ENCODE results near the gene NPFF. TPM values are rescaled to one million over a fixed set of nuclear protein-coding genes. Genes with fewer than 3 reads are reported as not detected.
A peak's percentile ranks its signal among the peaks of the same experiment; 100 is the strongest.

Gene NPFF
- total and polyA plus RNA-seq, 4 donors: 0.45 TPM; not detected in 3

DNA sequence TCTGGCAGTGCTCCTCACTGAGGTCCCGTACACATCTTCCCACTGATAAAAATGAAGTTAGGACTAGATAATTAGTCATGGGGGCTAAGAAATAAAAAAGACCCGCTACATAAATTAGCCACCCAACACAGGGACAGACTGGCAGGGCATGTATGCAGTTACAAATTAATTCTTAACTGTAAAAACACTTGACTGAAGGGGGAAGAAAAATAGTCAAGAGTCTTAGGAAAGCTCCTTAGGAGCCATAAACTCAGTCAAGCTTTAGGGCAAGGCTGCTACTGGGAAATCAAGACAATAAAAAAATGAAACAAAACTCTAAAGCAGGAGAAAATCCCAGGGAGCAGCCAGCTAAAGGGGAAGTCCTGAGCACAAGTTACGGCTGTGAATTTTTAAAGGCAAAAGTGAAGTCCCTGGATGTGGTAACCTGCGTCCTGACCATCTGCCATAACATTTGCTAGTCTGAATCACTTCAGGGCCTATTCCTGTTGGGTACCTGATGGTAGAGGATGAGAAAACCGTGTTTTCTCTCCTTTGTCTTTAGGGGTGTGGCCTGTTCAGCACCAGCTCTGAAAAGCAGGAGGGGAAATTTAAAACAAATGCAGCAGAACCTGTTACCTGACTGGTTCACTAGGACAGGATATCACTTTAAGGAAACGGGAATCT, 7.5 kb upstream of the NPFF start:
- ATAC-seq (ENCODE audit: insufficient read depth, low FRiP score) (peak; percentile 10), DNase-seq (peak in 1 of 3 donors; percentile 59)
- peaks cover 35 to 56% (median 45%) of the 10 kb centered on the region in 4 donors for H3K36me3 ChIP-seq (ENCODE audit: control insufficient read depth in 4 of 4, insufficient read depth in 4 of 4, low read length in 4 of 4)
- H3K4me1 ChIP-seq (ENCODE audit: control insufficient read depth in 5 of 5, insufficient read depth in 5 of 5, low read length in 5 of 5): peaks cover 0 to 12% (median 6%) of the 10 kb centered on the region in 5 donors
- TF ChIP-seq, protein P1, sequence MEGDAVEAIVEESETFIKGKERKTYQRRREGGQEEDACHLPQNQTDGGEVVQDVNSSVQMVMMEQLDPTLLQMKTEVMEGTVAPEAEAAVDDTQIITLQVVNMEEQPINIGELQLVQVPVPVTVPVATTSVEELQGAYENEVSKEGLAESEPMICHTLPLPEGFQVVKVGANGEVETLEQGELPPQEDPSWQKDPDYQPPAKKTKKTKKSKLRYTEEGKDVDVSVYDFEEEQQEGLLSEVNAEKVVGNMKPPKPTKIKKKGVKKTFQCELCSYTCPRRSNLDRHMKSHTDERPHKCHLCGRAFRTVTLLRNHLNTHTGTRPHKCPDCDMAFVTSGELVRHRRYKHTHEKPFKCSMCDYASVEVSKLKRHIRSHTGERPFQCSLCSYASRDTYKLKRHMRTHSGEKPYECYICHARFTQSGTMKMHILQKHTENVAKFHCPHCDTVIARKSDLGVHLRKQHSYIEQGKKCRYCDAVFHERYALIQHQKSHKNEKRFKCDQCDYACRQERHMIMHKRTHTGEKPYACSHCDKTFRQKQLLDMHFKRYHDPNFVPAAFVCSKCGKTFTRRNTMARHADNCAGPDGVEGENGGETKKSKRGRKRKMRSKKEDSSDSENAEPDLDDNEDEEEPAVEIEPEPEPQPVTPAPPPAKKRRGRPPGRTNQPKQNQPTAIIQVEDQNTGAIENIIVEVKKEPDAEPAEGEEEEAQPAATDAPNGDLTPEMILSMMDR (IDR thresholded peaks at IDR 0.05; ENCODE audit: control extremely low read depth, extremely low read depth): no peak
- H3K4me3 ChIP-seq: no peak overlapping the region
- peak overlapping the region in 1 of 2 donors; percentile 71 for H3K27ac ChIP-seq (ENCODE audit: low read depth in 1 of 2, low read length in 1 of 2)
- 60 to 67% methylated on average over 6 of the region's 6 CpGs for WGBS, 2 donors
- H3K9ac ChIP-seq (ENCODE audit: insufficient read depth in 1 of 2, low read length in 2 of 2): no peak overlapping the region
- no peaks in the 10 kb centered on the region for H3K9me3 ChIP-seq (ENCODE audit: control insufficient read depth in 4 of 4, insufficient read depth in 3 of 4, low read length in 3 of 4)
- no peaks in the 10 kb centered on the region for H3K27me3 ChIP-seq (ENCODE audit: control insufficient read depth in 3 of 3, insufficient read depth in 3 of 3, low read length in 2 of 3)

DNA sequence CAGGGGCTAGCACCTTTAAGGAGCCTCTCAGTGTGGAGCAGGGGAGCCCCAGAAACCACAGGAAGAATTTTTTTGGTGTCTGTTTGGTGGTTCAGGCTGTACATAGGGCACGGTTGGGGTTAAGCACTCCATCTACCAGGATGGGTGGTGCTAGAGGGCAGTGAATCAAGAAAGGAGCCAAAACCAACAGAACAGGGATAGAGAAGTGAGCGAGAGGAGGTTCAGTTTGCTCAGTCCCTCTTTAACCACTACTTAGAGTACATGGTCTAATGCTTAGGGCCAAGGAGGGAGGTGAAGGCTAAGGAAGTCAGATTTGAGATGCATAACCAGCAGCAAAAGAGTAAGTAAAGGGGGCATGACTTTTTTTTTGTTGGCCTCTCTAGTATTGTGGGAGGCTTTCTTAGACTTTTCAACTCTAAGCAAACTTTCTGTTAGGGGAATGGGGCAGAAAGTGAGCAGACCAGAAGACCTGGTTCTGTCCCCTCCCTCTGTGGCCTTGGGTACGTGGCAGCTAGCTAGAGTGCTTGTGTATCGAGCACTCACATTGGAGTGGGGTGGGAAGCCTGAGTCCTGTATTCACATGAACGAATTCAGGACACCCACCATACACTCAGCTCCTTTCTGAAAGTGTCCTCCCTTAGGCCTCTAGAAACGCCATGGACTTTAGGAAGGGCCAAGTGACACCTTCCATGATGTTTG, 6.6 kb upstream of the NPFF start:
- H3K36me3 ChIP-seq (ENCODE audit: control insufficient read depth in 4 of 4, insufficient read depth in 4 of 4, low read length in 4 of 4): peaks cover 35 to 51% (median 43%) of the 10 kb centered on the region in 4 donors
- peak; percentile 28 to 71 (median 50) for DNase-seq
- no peak for ATAC-seq (ENCODE audit: insufficient read depth, low FRiP score)
- H3K9ac ChIP-seq (ENCODE audit: insufficient read depth in 1 of 2, low read length in 2 of 2): no peak overlapping the region
- peak overlapping the region in 1 of 2 donors; percentile 71 for H3K27ac ChIP-seq (ENCODE audit: low read depth in 1 of 2, low read length in 1 of 2)
- 66 to 76% methylated on average over 6 of the region's 6 CpGs for WGBS, 2 donors
- no peaks in the 10 kb centered on the region for H3K27me3 ChIP-seq (ENCODE audit: control insufficient read depth in 3 of 3, insufficient read depth in 3 of 3, low read length in 2 of 3)
- peaks cover 0 to 12% (median 6%) of the 10 kb centered on the region in 5 donors for H3K4me1 ChIP-seq (ENCODE audit: control insufficient read depth in 5 of 5, insufficient read depth in 5 of 5, low read length in 5 of 5)
- TF ChIP-seq, protein P1 (IDR thresholded peaks at IDR 0.05; ENCODE audit: control extremely low read depth, extremely low read depth): no peak
- no peak overlapping the region for H3K4me3 ChIP-seq
- no peaks in the 10 kb centered on the region for H3K9me3 ChIP-seq (ENCODE audit: control insufficient read depth in 4 of 4, insufficient read depth in 3 of 4, low read length in 3 of 4)

DNA sequence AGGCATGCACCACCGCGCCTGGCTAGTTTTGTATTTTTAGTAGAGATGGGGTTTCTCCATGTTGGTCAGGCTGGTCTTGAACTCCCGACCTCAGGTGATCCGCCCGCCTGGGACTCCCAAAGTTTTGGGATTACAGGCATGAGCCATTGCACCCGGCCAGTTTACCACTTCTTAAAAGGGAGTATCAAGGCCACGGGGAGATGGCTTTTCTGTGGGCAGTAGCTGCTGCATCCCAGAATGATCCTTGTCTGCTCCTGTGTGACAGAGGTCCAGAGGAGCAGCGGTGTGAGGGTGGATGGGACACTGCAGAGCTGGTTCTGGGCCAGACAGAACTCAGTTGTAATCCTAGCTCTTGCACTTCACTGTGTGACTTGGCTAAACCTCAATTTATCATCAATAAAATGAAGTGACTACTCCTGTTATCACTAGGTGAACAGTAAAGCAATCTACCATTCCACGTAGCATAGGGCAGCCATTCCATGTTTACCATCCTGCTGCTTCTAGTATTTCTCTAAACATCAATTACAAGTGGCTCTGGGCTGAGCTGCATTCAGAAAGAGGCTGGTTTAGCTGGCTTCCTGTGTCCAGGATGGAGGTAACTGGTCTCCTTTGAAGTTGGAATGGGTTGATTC, 3.0 kb upstream of the NPFF start:
- no peaks in the 10 kb centered on the region for H3K27me3 ChIP-seq (ENCODE audit: control insufficient read depth in 3 of 3, insufficient read depth in 3 of 3, low read length in 2 of 3)
- ATAC-seq (ENCODE audit: insufficient read depth, low FRiP score): no peak

More for the DNA sequence above, 3.0 kb upstream of the NPFF start:
- H3K4me3 ChIP-seq: no peak overlapping the region
- no peak overlapping the region for H3K9ac ChIP-seq (ENCODE audit: insufficient read depth in 1 of 2, low read length in 2 of 2)
- H3K27ac ChIP-seq (ENCODE audit: low read depth in 1 of 2, low read length in 1 of 2): no peak overlapping the region
- H3K36me3 ChIP-seq (ENCODE audit: control insufficient read depth in 4 of 4, insufficient read depth in 4 of 4, low read length in 4 of 4): peaks cover 30 to 39% (median 33%) of the 10 kb centered on the region in 4 donors
- 89 to 97% methylated on average over 9 of the region's 9 CpGs for WGBS, 2 donors
- H3K9me3 ChIP-seq (ENCODE audit: control insufficient read depth in 4 of 4, insufficient read depth in 3 of 4, low read length in 3 of 4): no peaks in the 10 kb centered on the region
- DNase-seq: no peak
- TF ChIP-seq, protein P1 (IDR thresholded peaks at IDR 0.05; ENCODE audit: control extremely low read depth, extremely low read depth): no peak
- peaks cover 0 to 12% (median 2%) of the 10 kb centered on the region in 5 donors for H3K4me1 ChIP-seq (ENCODE audit: control insufficient read depth in 5 of 5, insufficient read depth in 5 of 5, low read length in 5 of 5)
